Measurements from ENCODE around the gene CNTLN.

DNA sequence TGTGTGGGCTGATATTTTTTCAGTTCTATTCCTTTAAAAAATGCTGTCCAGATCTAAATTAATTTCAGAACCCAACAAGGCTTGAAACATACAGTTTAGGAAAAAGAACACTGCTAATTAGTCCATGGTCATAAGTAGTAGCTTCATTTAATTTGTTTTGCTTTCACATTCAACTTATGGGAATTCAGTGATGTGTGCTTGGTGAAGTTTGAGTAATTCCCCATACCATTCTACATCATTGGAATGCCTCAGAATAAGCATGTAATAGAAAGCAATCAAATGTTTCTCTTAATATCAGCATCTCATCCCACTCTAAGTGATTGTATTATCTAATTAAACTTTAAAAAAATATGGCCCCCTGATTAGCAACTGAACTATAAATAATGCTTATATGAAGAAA is 2.7 kb downstream of the CNTLN start:
- TF ChIP-seq, protein P1, sequence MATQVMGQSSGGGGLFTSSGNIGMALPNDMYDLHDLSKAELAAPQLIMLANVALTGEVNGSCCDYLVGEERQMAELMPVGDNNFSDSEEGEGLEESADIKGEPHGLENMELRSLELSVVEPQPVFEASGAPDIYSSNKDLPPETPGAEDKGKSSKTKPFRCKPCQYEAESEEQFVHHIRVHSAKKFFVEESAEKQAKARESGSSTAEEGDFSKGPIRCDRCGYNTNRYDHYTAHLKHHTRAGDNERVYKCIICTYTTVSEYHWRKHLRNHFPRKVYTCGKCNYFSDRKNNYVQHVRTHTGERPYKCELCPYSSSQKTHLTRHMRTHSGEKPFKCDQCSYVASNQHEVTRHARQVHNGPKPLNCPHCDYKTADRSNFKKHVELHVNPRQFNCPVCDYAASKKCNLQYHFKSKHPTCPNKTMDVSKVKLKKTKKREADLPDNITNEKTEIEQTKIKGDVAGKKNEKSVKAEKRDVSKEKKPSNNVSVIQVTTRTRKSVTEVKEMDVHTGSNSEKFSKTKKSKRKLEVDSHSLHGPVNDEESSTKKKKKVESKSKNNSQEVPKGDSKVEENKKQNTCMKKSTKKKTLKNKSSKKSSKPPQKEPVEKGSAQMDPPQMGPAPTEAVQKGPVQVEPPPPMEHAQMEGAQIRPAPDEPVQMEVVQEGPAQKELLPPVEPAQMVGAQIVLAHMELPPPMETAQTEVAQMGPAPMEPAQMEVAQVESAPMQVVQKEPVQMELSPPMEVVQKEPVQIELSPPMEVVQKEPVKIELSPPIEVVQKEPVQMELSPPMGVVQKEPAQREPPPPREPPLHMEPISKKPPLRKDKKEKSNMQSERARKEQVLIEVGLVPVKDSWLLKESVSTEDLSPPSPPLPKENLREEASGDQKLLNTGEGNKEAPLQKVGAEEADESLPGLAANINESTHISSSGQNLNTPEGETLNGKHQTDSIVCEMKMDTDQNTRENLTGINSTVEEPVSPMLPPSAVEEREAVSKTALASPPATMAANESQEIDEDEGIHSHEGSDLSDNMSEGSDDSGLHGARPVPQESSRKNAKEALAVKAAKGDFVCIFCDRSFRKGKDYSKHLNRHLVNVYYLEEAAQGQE (IDR thresholded peaks at IDR 0.05; ENCODE audit: low read depth): no peak
- TF ChIP-seq, protein P2, sequence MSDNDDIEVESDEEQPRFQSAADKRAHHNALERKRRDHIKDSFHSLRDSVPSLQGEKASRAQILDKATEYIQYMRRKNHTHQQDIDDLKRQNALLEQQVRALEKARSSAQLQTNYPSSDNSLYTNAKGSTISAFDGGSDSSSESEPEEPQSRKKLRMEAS (IDR thresholded peaks at IDR 0.05): no peak
- no peak for TF ChIP-seq TAF1 (IDR thresholded peaks at IDR 0.05; ENCODE audit: low read depth)
- no peak for TF ChIP-seq CREB1 (IDR thresholded peaks at IDR 0.05; ENCODE audit: low read depth)
- no peak for TF ChIP-seq ZBTB7A (IDR thresholded peaks at IDR 0.05; ENCODE audit: low read depth)
- TF ChIP-seq EGR1 (IDR thresholded peaks at IDR 0.05): no peak
- TF ChIP-seq TEAD4 (IDR thresholded peaks at IDR 0.05): no peak
- no peak for TF ChIP-seq CEBPB (IDR thresholded peaks at IDR 0.05)
- TF ChIP-seq TCF12 (IDR thresholded peaks at IDR 0.05; ENCODE audit: low read depth): no peak

Measured in Ishikawa (cell line).